Measurements from ENCODE around the gene CFAP68. TPM values are rescaled to one million over a fixed set of nuclear protein-coding genes. Genes with fewer than 3 reads are reported as not detected.

Gene CFAP68
- total and polyA plus RNA-seq, 7 experiments from 2014 or later, result 13.7 to 39.4 (median 20.8) TPM

- intact Hi-C loops (cut with micrococcal nuclease), result no loop called here
- ATAC-seq (no peak), DNase-seq (no peak)
- Mint-ChIP-seq H3K9me3 (no peaks in the 10 kb centered on the region), H3K27ac (no peak overlapping the region), H3K27me3 (no peaks in the 10 kb centered on the region), H3K36me3 (peaks cover 6 to 50% (median 26%) of the 10 kb centered on the region in 5 donors), H3K4me3 (no peak overlapping the region), H3K4me1 (peaks cover 0 to 14% (median 4%) of the 10 kb centered on the region in 7 donors)
- Histone ChIP-seq H3K27me3 (ENCODE audit: control insufficient read depth in 2 of 2, insufficient read depth in 2 of 2, low read length in 2 of 2) (no peaks in the 10 kb centered on the region), H3K36me3 (ENCODE audit: control insufficient read depth in 2 of 3, insufficient read depth in 3 of 3, low read length in 3 of 3) (peaks cover 0 to 43% (median 9%) of the 10 kb centered on the region in 3 experiments), H3K4me1 (ENCODE audit: control insufficient read depth in 2 of 2, insufficient read depth in 2 of 2, low read length in 2 of 2) (no peaks in the 10 kb centered on the region), H3K4me3 (ENCODE audit: low read length) (no peak overlapping the region), H3K27ac (ENCODE audit: low read depth, low read length) (no peak overlapping the region), H3K9me3 (ENCODE audit: control insufficient read depth in 2 of 3, low read length in 3 of 3) (no peaks in the 10 kb centered on the region)
- POLR2A ChIA-PET, result no interaction called here
- CTCF ChIA-PET, result no interaction called here
Measured at GRCh38 chr11:111837366-111837891, 41.9 kb upstream of the CFAP68 start.

- H3K36me3 ChIP-seq (ENCODE audit: control insufficient read depth in 2 of 3, insufficient read depth in 3 of 3, low read length in 3 of 3), result peaks cover 0 to 37% (median 9%) of the 10 kb centered on the region in 3 experiments
- CTCF ChIA-PET, result no interaction called here
Measured at GRCh38 chr11:111838054-111838453, 41.3 kb upstream of the CFAP68 start.

GRCh38 chr11:111840143-111840542, 39.2 kb upstream of the CFAP68 start:
- DNase-seq (no peak), ATAC-seq (no peak)
- intact Hi-C loops (cut with micrococcal nuclease), result loop anchor here in 1 of 2 donors (5.0 kb wide), 1 partner anchor 73 kb away; the partner anchor contains the start of gene PPP2R1B
- H3K4me3 ChIP-seq (ENCODE audit: low read length), result no peak overlapping the region
- no peaks in the 10 kb centered on the region for H3K9me3 ChIP-seq (ENCODE audit: control insufficient read depth in 2 of 3, low read length in 3 of 3)
- no peaks in the 10 kb centered on the region for H3K27me3 Mint-ChIP-seq
- no peak overlapping the region for H3K4me3 Mint-ChIP-seq
- ChIA-PET CTCF (interaction anchor here (1.0 to 1.6 kb wide), 2 partner anchors 253 to 280 kb away, joined by 5 to 6 read pairs; no protein-coding TSS in a partner anchor), POLR2A (interaction anchor here (0.6 kb wide), 1 partner anchor 352 kb away, joined by 5 read pairs; no protein-coding TSS in a partner anchor)
- peaks cover 8 to 47% (median 23%) of the 10 kb centered on the region in 5 donors for H3K36me3 Mint-ChIP-seq
- peaks cover 0 to 14% (median 4%) of the 10 kb centered on the region in 7 donors for H3K4me1 Mint-ChIP-seq
- H3K4me1 ChIP-seq (ENCODE audit: control insufficient read depth in 2 of 2, insufficient read depth in 2 of 2, low read length in 2 of 2), result no peaks in the 10 kb centered on the region
- no peaks in the 10 kb centered on the region for H3K27me3 ChIP-seq (ENCODE audit: control insufficient read depth in 2 of 2, insufficient read depth in 2 of 2, low read length in 2 of 2)
- peaks cover 0 to 36% (median 7%) of the 10 kb centered on the region in 3 experiments for H3K36me3 ChIP-seq (ENCODE audit: control insufficient read depth in 2 of 3, insufficient read depth in 3 of 3, low read length in 3 of 3)
- H3K27ac ChIP-seq (ENCODE audit: low read depth, low read length), result no peak overlapping the region
- no peak overlapping the region for H3K27ac Mint-ChIP-seq
- H3K9me3 Mint-ChIP-seq, result no peaks in the 10 kb centered on the region

More at GRCh38 chr11:111838054-111838453, 41.3 kb upstream of the CFAP68 start:
- H3K4me1 ChIP-seq (ENCODE audit: control insufficient read depth in 2 of 2, insufficient read depth in 2 of 2, low read length in 2 of 2), result no peaks in the 10 kb centered on the region
- H3K27me3 ChIP-seq (ENCODE audit: control insufficient read depth in 2 of 2, insufficient read depth in 2 of 2, low read length in 2 of 2), result no peaks in the 10 kb centered on the region
- no peak overlapping the region for H3K27ac ChIP-seq (ENCODE audit: low read depth, low read length)
- H3K27me3 Mint-ChIP-seq, result no peaks in the 10 kb centered on the region
- no peak overlapping the region for H3K27ac Mint-ChIP-seq
- H3K4me3 Mint-ChIP-seq, result no peak overlapping the region
- no peak for ATAC-seq
- no peaks in the 10 kb centered on the region for H3K9me3 Mint-ChIP-seq
- H3K4me3 ChIP-seq (ENCODE audit: low read length), result no peak overlapping the region
- POLR2A ChIA-PET, result no interaction called here
- DNase-seq, result no peak
- no peaks in the 10 kb centered on the region for H3K9me3 ChIP-seq (ENCODE audit: control insufficient read depth in 2 of 3, low read length in 3 of 3)
- intact Hi-C loops (cut with micrococcal nuclease), result no loop called here
- H3K4me1 Mint-ChIP-seq, result peaks cover 0 to 14% (median 4%) of the 10 kb centered on the region in 7 donors
- H3K36me3 Mint-ChIP-seq, result peaks cover 6 to 50% (median 26%) of the 10 kb centered on the region in 5 donors

- Histone ChIP-seq H3K4me3 (ENCODE audit: low read length) (no peak overlapping the region), H3K9me3 (ENCODE audit: control insufficient read depth in 2 of 3, low read length in 3 of 3) (no peaks in the 10 kb centered on the region), H3K4me1 (ENCODE audit: control insufficient read depth in 2 of 2, insufficient read depth in 2 of 2, low read length in 2 of 2) (no peaks in the 10 kb centered on the region), H3K36me3 (ENCODE audit: control insufficient read depth in 2 of 3, insufficient read depth in 3 of 3, low read length in 3 of 3) (peaks cover 0 to 25% (median 4%) of the 10 kb centered on the region in 3 experiments), H3K27ac (ENCODE audit: low read depth, low read length) (no peak overlapping the region), H3K27me3 (ENCODE audit: control insufficient read depth in 2 of 2, insufficient read depth in 2 of 2, low read length in 2 of 2) (no peaks in the 10 kb centered on the region)
- peak; percentile 93 for ATAC-seq
- Mint-ChIP-seq H3K4me3 (no peak overlapping the region), H3K9me3 (no peaks in the 10 kb centered on the region), H3K4me1 (peaks cover 0 to 14% (median 4%) of the 10 kb centered on the region in 7 donors), H3K27me3 (no peaks in the 10 kb centered on the region), H3K27ac (peak overlapping the region in 2 of 9 donors; percentile 14 to 59), H3K36me3 (peaks cover 4 to 43% (median 15%) of the 10 kb centered on the region in 5 donors)
- intact Hi-C loops (cut with micrococcal nuclease), result loop anchor here (1.0 to 5.0 kb wide), 6 partner anchors 64 to 387 kb away; partner anchors contain the start of genes SIK2 (in 2 of the 2) and PPP2R1B (in 1 of the 2)
- DNase-seq, result peak; percentile 56 to 80 (median 76)
- ChIA-PET POLR2A (no interaction called here), CTCF (interaction anchor here (0.6 to 3.0 kb wide), 12 partner anchors 10 to 280 kb away, joined by 3 to 18 read pairs (median 6); partner anchors contain the start of gene ALG9)
Measured at GRCh38 chr11:111841370-111842053, 37.8 kb upstream of the CFAP68 start.

GRCh38 chr11:111843661-111844060, 35.7 kb upstream of the CFAP68 start:
- H3K9me3 Mint-ChIP-seq, result no peaks in the 10 kb centered on the region
- Histone ChIP-seq H3K27ac (ENCODE audit: low read depth, low read length) (no peak overlapping the region), H3K27me3 (ENCODE audit: control insufficient read depth in 2 of 2, insufficient read depth in 2 of 2, low read length in 2 of 2) (no peaks in the 10 kb centered on the region), H3K4me3 (ENCODE audit: low read length) (no peak overlapping the region), H3K36me3 (ENCODE audit: control insufficient read depth in 2 of 3, insufficient read depth in 3 of 3, low read length in 3 of 3) (peaks cover 0 to 24% (median 4%) of the 10 kb centered on the region in 3 experiments), H3K4me1 (ENCODE audit: control insufficient read depth in 2 of 2, insufficient read depth in 2 of 2, low read length in 2 of 2) (no peaks in the 10 kb centered on the region), H3K9me3 (ENCODE audit: control insufficient read depth in 2 of 3, low read length in 3 of 3) (no peaks in the 10 kb centered on the region)
- H3K27ac Mint-ChIP-seq, result peak overlapping the region in 1 of 9 donors; percentile 27
- intact Hi-C loops (cut with micrococcal nuclease), result loop anchor here in 1 of 2 donors (5.0 kb wide), 1 partner anchor 76 kb away; the partner anchor contains the start of gene PPP2R1B
- H3K27me3 Mint-ChIP-seq, result no peaks in the 10 kb centered on the region
- DNase-seq (no peak), ATAC-seq (no peak)
- peaks cover 0 to 9% (median 4%) of the 10 kb centered on the region in 7 donors for H3K4me1 Mint-ChIP-seq
- ChIA-PET POLR2A (interaction anchor here (0.6 kb wide), 1 partner anchor 656 kb away, joined by 3 read pairs; no protein-coding TSS in a partner anchor), CTCF (interaction anchor here (0.7 to 3.0 kb wide), 5 partner anchors 10 to 260 kb away, joined by 3 to 18 read pairs (median 4); no protein-coding TSS in a partner anchor)
- H3K4me3 Mint-ChIP-seq, result no peak overlapping the region
- peaks cover 0 to 36% (median 5%) of the 10 kb centered on the region in 5 donors for H3K36me3 Mint-ChIP-seq

GRCh38 chr11:111845276-111846028, 33.9 kb upstream of the CFAP68 start:
- no peak overlapping the region for H3K27ac ChIP-seq (ENCODE audit: low read depth, low read length)
- ATAC-seq (peak; percentile 54), DNase-seq (no peak)
- intact Hi-C loops (cut with micrococcal nuclease), result no loop called here
- Mint-ChIP-seq H3K4me1 (peaks cover 0 to 9% (median 4%) of the 10 kb centered on the region in 7 donors), H3K27ac (peak overlapping the region in 1 of 9 donors; percentile 15), H3K4me3 (no peak overlapping the region), H3K27me3 (no peaks in the 10 kb centered on the region), H3K36me3 (peaks cover 0 to 35% (median 11%) of the 10 kb centered on the region in 5 donors), H3K9me3 (no peaks in the 10 kb centered on the region)
- no peak overlapping the region for H3K4me3 ChIP-seq (ENCODE audit: low read length)
- H3K27me3 ChIP-seq (ENCODE audit: control insufficient read depth in 2 of 2, insufficient read depth in 2 of 2, low read length in 2 of 2), result no peaks in the 10 kb centered on the region
- POLR2A ChIA-PET, result no interaction called here
- no peaks in the 10 kb centered on the region for H3K9me3 ChIP-seq (ENCODE audit: control insufficient read depth in 2 of 3, low read length in 3 of 3)
- peaks cover 0 to 39% (median 10%) of the 10 kb centered on the region in 3 experiments for H3K36me3 ChIP-seq (ENCODE audit: control insufficient read depth in 2 of 3, insufficient read depth in 3 of 3, low read length in 3 of 3)
- no peaks in the 10 kb centered on the region for H3K4me1 ChIP-seq (ENCODE audit: control insufficient read depth in 2 of 2, insufficient read depth in 2 of 2, low read length in 2 of 2)
- CTCF ChIA-PET, result interaction anchor here (0.9 to 1.3 kb wide), 2 partner anchors 104 to 279 kb away, joined by 3 to 4 read pairs; no protein-coding TSS in a partner anchor
